Stomach (tissue), 4 donors: ENCODE data around the gene BAHD1.

Experiments
- EP300 ChIP-seq: sonication (generic); formaldehyde crosslinking; IDR thresholded peaks from one replicate; pipeline ENCODE4 v1.6.1; 2017; ENCODE audit warnings: antibody characterized with exemption
- POLR2A ChIP-seq, 4 donors: fragments of 450-650 bp; IDR thresholded peaks; one replicate each; pipeline ENCODE4 v1.6.1; 2016; ENCODE audit warnings: antibody characterized with exemption in 4 of 4, control low read depth in 2 of 4, mild to moderate bottlenecking in 1 of 4, moderate library complexity in 1 of 4
- POLR2AphosphoS5 ChIP-seq, 3 donors: sonication (generic); formaldehyde crosslinking; IDR thresholded peaks; one replicate each; pipeline ENCODE4 v1.6.1; 2016; ENCODE audit warnings: antibody characterized with exemption in 3 of 3
- TF ChIP-seq, protein P1 (sequence below), 7 experiments: fragments of 450-650 bp in 4 of 7; fragments of 200-600 bp in 3 of 7; sonication (generic) in 3 of 7; IDR thresholded peaks; one replicate each; pipeline ENCODE4 v1.5.1; 2016 to 2019; ENCODE audit warnings: antibody characterized with exemption in 7 of 7, control low read depth in 2 of 7, mild to moderate bottlenecking in 1 of 7

DNA sequence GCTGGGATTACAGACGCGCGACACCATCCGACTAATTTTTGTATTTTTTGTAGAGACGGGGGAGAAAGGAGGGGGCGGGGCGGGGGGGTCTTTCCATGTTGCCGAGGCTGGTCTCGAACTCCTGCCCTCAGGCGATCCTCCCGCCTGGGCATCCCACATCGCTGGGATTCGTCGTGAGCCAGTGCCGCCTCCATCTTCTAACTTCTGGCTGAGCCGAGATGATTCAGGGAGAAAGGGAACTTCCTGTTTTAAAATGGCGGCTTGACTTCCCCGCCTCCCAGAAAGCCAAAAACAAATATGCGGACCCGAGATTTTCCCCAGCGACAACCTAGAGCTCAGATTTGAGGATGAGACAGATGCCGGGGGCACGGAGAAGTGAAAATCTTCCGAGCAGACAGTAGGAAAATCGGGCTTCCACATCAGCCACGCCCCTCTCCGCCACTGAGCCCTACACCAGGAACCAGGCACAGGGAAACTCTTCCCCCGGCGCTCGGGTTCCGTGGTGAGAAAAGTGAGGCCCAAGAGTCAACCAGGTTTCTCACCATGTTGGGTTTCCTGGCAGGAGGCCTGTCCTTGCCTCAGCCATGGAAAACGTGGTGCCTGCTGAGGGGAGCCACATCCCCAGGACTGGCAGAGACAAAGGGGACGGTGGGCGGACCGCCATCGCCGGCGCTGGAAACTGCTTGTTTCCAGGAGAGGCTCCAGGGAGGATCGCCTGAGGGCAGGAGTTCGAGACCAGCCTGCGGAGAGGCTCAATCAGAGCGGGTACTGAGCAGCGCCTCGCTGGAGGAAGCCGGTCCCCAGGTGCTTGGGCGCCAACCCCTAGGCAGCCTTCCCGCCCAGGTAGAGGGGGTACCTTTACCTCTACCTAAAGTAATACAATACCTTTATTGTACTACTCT, 48.8 kb downstream of the BAHD1 start:
- TF ChIP-seq, protein P1, sequence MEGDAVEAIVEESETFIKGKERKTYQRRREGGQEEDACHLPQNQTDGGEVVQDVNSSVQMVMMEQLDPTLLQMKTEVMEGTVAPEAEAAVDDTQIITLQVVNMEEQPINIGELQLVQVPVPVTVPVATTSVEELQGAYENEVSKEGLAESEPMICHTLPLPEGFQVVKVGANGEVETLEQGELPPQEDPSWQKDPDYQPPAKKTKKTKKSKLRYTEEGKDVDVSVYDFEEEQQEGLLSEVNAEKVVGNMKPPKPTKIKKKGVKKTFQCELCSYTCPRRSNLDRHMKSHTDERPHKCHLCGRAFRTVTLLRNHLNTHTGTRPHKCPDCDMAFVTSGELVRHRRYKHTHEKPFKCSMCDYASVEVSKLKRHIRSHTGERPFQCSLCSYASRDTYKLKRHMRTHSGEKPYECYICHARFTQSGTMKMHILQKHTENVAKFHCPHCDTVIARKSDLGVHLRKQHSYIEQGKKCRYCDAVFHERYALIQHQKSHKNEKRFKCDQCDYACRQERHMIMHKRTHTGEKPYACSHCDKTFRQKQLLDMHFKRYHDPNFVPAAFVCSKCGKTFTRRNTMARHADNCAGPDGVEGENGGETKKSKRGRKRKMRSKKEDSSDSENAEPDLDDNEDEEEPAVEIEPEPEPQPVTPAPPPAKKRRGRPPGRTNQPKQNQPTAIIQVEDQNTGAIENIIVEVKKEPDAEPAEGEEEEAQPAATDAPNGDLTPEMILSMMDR (IDR thresholded peaks at IDR 0.05) = no peak
- TF ChIP-seq POLR2AphosphoS5 (IDR thresholded peaks at IDR 0.05) (no peak), POLR2A (IDR thresholded peaks at IDR 0.05) (no peak), EP300 (no peak)
